ENCODE data around the gene DPY19L1. TPM values are rescaled to one million over a fixed set of nuclear protein-coding genes. Genes with fewer than 3 reads are reported as not detected.
"Not testable (repeated sequence)": the region's sequence is repeated elsewhere in the genome, so short reads cannot be mapped to it uniquely, and the experiment has no call there.

The DPY19L1 gene
- 10 to 100 TPM in 3 of 5 donors, 1 to 10 TPM in 2; 2.0 to 28.7 (median 21.6) TPM for total RNA-seq
- polyA plus RNA-seq: 1 to 10 TPM; 2.3 to 4.6 (median 3.7) TPM
- long read RNA-seq, donor 1, full-length matches to known transcripts: 1 of 1 reads
- long read RNA-seq, donor 1, partial matches to known transcripts: 0 of 1 reads
- long read RNA-seq, donor 1, other reads (novel, unspliced or antisense): 0 of 1 reads
- long read RNA-seq, donor 2: 0 reads
- long read RNA-seq, donor 3, full-length matches to known transcripts: 2 of 2 reads
- long read RNA-seq, donor 3, partial matches to known transcripts: 0 of 2 reads
- long read RNA-seq, donor 3, other reads (novel, unspliced or antisense): 0 of 2 reads
- long read RNA-seq, donor 4: 0 reads
- long read RNA-seq, donor 5, full-length matches to known transcripts: 1 of 1 reads
- long read RNA-seq, donor 5, partial matches to known transcripts: 0 of 1 reads
- long read RNA-seq, donor 5, other reads (novel, unspliced or antisense): 0 of 1 reads
- long read RNA-seq, donor 6, full-length matches to known transcripts: 2 of 2 reads
- long read RNA-seq, donor 6, partial matches to known transcripts: 0 of 2 reads
- long read RNA-seq, donor 6, other reads (novel, unspliced or antisense): 0 of 2 reads
- long read RNA-seq, donor 7, full-length matches to known transcripts: 6 of 6 reads
- long read RNA-seq, donor 7, partial matches to known transcripts: 0 of 6 reads
- long read RNA-seq, donor 7, other reads (novel, unspliced or antisense): 0 of 6 reads
- long read RNA-seq, donor 8: 0 reads
- long read RNA-seq, donor 9: 0 reads
- long read RNA-seq, donor 10, full-length matches to known transcripts: 1 of 1 reads
- long read RNA-seq, donor 10, partial matches to known transcripts: 0 of 1 reads
- long read RNA-seq, donor 10, other reads (novel, unspliced or antisense): 0 of 1 reads

DNA sequence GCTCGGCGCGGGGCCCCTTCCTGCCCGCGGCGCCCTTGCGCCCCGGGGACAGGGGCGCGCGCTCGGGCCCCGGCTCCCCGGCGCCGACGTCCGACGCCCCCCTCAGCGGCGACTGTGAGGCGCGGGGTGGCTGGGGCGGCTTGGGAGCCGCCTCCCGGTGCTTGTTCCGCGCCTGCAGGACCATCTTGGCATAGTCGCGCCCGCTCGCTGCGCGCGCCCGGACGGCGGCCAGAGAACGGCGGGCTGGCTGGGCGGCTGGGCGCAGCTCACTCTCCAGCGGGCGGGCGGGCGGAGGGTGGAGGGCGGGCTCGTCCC, at the start of gene DPY19L1:
DPY19L1 (minus strand) TSS at position 275 of the 315 bp plus-strand sequence; CDS start at position 184, 91 bp downstream.
- TF ChIP-seq POLR2AphosphoS5 (IDR thresholded peaks at IDR 0.05) (peak in 2 of 3 donors; percentile 34 to 58), EP300 (IDR thresholded peaks at IDR 0.05) (no peak)
- WGBS, 5 donors: 0 to 1% (median 0%) methylated on average over 17 to 48 of the region's 48 CpGs; no CpG with 5 or more reads in 1 of the 5 donors
- intact Hi-C loops (cut with DNase I; ENCODE audit: low total_unique reads): no loop called here
- no peak for DNase-seq
- Histone ChIP-seq H3K9me3 (no peaks in the 10 kb centered on the region), H3K4me1 (peaks cover 16 to 26% (median 20%) of the 10 kb centered on the region in 4 donors), H3K27me3 (no peaks in the 10 kb centered on the region), H3K27ac (peak within 1 kb of the TSS; percentile 85 to 98 (median 92)), H3K4me3 (peak within 1 kb of the TSS; percentile 64 to 86 (median 72)), H3K36me3 (no peaks in the 10 kb centered on the region)

DNA sequence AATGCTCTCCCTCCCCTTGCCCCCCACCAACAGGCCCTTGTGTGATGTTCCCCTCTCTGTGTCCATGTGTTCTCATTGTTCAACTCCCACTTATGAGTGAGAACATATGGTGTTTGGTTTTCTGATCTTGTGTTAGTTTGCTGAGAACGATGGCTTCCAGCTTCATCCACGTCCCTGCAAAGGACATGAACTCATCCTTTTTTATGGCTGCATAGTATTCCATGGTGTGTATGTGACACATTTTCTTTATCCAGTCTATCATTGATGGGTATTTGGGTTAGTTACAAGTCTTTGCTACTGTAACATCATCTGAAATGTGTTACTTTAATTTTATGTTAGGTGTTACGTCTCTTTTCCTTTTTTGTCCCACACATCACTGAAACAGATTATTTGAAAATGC, 42.2 kb upstream of the DPY19L1 start:
- DNase-seq; H3K9me3 ChIP-seq; H3K36me3 ChIP-seq; H3K4me3 ChIP-seq; H3K27me3 ChIP-seq; H3K4me1 ChIP-seq; intact Hi-C loops (cut with DNase I; ENCODE audit: low total_unique reads); H3K27ac ChIP-seq: not testable (repeated sequence)
- 78 to 93% (median 87%) methylated on average over 3 of the region's 3 CpGs for WGBS, 5 donors

DNA sequence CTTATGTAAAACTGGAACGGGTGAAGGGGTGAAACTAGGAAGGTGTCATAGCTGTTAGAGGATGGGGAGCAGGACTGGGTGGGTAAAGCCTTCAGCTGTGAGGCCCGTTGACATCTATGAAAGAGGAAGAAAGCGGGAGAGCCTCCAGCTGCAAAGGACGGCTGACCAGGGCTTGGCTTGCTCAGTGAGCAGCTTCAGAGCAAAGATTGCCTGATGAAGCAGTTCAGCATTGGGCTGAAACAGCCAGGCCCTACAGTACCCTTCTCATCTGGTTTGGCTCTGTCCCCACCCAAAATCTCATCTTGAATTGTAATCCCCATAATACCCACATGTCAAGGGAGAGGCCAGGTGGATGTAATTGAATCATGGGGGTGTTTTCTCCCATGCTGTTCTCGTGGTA, 36.7 kb upstream of the DPY19L1 start:
- H3K27ac ChIP-seq; DNase-seq; H3K4me1 ChIP-seq; intact Hi-C loops (cut with DNase I; ENCODE audit: low total_unique reads); H3K9me3 ChIP-seq; H3K27me3 ChIP-seq; H3K36me3 ChIP-seq; H3K4me3 ChIP-seq: not testable (repeated sequence)
- 54 to 80% (median 76%) methylated on average over 5 of the region's 5 CpGs for WGBS, 5 donors

DNA sequence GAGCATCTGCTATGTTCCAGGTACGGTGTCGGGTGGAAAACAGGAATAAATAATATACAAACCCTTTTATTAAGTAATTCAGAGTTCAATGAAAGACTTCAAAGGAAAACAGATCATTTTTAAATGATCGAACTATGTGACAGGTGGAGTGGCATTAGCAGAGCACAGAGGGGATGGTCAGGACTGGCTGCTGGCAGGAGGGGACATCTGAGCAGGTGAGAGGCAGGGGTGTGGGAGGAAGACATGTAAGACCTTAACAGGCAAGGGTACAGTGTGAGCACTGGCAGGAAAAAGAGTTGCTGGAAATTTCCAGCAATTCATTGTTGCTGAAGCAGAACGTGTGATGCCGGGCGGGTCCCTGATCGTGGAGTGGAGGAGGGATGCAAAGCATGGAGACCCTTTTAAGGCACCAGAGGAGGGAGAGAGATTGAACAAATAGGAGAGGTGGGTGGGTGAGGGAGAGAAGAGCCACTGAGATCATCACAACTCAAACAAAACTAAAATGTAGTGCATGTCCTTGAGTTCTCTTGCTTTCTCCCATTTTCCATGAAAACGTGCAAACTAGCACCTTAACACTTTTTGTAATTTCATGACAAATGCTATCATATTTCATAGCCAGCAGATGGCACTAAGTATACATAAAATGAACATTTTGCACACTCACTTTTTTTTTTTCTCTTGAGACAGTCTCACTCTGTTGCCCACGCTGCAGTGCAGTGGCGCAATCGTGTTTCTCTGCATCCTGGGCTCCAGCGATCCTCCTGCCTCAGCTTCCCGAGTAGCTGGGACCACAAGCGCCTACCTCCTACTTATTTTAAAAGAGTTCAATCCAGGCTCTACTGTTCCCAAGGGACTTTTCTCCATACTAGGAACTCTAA, 35.9 kb upstream of the DPY19L1 start:
- H3K27me3 ChIP-seq: not testable (repeated sequence)

DNA sequence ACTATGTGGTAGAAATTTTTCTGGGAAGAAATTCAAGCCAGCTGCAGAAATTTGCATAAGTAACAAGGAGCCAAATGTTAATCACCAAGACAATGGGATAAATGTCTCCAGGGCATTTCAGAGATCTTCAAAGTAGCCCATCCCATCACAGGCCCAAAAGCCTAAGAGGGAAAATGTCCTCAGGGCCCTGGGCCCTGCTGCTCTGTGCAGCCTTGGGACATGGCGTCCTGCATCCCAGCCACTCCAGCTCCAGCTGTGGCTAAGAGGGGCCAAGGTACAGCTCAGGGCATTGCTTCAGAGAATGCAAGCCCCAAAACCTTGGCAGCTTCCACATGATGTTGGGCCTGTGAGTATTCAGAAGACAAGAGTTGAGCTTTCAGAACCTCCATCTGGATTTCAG, 31.8 kb upstream of the DPY19L1 start:
- 78 to 88% (median 84%) methylated on average over 1 of the region's 1 CpG; no CpG with 5 or more reads in 1 of the 5 donors for WGBS, 5 donors
- H3K27me3 ChIP-seq; H3K36me3 ChIP-seq; H3K4me3 ChIP-seq; H3K27ac ChIP-seq; H3K4me1 ChIP-seq; H3K9me3 ChIP-seq; intact Hi-C loops (cut with DNase I; ENCODE audit: low total_unique reads); DNase-seq: not testable (repeated sequence)

More for the DNA sequence above, 35.9 kb upstream of the DPY19L1 start:
- intact Hi-C loops (cut with DNase I; ENCODE audit: low total_unique reads); H3K36me3 ChIP-seq; H3K4me3 ChIP-seq; H3K9me3 ChIP-seq; H3K4me1 ChIP-seq; H3K27ac ChIP-seq: not testable (repeated sequence)
- DNase-seq: peak in 1 of 2 donors; percentile 13
- TF ChIP-seq, protein P1, sequence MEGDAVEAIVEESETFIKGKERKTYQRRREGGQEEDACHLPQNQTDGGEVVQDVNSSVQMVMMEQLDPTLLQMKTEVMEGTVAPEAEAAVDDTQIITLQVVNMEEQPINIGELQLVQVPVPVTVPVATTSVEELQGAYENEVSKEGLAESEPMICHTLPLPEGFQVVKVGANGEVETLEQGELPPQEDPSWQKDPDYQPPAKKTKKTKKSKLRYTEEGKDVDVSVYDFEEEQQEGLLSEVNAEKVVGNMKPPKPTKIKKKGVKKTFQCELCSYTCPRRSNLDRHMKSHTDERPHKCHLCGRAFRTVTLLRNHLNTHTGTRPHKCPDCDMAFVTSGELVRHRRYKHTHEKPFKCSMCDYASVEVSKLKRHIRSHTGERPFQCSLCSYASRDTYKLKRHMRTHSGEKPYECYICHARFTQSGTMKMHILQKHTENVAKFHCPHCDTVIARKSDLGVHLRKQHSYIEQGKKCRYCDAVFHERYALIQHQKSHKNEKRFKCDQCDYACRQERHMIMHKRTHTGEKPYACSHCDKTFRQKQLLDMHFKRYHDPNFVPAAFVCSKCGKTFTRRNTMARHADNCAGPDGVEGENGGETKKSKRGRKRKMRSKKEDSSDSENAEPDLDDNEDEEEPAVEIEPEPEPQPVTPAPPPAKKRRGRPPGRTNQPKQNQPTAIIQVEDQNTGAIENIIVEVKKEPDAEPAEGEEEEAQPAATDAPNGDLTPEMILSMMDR (IDR thresholded peaks at IDR 0.05): peak in 3 of 7 experiments; percentile 7 to 30 (median 26)
- 31 to 43% (median 37%) methylated on average over 14 of the region's 14 CpGs for WGBS, 5 donors

DNA sequence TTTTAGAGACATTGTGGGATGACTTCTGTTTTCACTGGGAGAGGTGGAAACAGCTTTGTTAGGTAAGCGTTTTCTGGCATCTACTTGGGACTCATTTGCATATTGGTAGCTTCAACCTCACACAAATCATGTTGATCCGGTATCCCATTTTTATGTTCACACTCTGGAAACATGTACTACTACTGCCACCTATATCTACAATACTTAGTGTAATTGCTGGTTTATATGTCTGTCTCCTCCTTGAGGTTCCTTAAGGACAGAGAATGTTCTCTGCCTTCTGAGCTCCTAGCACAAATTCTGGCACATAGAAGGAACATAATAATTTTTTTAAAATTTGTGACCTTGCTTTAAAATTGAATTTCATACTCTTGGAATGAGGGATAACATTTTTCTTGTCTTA, 28.1 kb upstream of the DPY19L1 start:
- 28 to 44% (median 31%) methylated on average over 2 of the region's 2 CpGs for WGBS, 5 donors
- H3K9me3 ChIP-seq; H3K4me3 ChIP-seq; H3K27ac ChIP-seq; intact Hi-C loops (cut with DNase I; ENCODE audit: low total_unique reads); H3K27me3 ChIP-seq; H3K4me1 ChIP-seq; H3K36me3 ChIP-seq; DNase-seq: not testable (repeated sequence)

DNA sequence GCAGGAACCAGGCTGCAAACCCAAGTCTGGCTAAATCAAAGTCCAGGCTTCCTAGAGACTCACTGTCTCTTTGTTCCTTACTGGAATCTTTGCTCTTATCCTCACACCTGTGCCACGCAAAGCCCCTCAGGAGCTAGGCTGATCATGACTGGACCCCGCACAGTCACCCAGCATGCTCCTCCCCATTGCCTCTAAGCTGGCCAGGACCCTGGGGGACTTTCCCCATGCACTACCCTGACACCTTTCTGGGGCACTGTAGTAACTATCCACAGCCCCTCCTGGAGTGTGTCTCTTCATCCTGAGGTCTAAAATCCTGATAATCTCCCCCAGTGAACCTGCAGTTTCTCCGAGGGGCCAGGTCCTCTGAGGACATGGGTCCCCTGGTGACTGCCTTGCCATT, 21.3 kb upstream of the DPY19L1 start:
- WGBS, 5 donors: 75 to 92% (median 88%) methylated on average over 3 of the region's 3 CpGs
- H3K27me3 ChIP-seq; intact Hi-C loops (cut with DNase I; ENCODE audit: low total_unique reads); H3K27ac ChIP-seq; H3K36me3 ChIP-seq; H3K9me3 ChIP-seq; H3K4me3 ChIP-seq; H3K4me1 ChIP-seq; DNase-seq: not testable (repeated sequence)

DNA sequence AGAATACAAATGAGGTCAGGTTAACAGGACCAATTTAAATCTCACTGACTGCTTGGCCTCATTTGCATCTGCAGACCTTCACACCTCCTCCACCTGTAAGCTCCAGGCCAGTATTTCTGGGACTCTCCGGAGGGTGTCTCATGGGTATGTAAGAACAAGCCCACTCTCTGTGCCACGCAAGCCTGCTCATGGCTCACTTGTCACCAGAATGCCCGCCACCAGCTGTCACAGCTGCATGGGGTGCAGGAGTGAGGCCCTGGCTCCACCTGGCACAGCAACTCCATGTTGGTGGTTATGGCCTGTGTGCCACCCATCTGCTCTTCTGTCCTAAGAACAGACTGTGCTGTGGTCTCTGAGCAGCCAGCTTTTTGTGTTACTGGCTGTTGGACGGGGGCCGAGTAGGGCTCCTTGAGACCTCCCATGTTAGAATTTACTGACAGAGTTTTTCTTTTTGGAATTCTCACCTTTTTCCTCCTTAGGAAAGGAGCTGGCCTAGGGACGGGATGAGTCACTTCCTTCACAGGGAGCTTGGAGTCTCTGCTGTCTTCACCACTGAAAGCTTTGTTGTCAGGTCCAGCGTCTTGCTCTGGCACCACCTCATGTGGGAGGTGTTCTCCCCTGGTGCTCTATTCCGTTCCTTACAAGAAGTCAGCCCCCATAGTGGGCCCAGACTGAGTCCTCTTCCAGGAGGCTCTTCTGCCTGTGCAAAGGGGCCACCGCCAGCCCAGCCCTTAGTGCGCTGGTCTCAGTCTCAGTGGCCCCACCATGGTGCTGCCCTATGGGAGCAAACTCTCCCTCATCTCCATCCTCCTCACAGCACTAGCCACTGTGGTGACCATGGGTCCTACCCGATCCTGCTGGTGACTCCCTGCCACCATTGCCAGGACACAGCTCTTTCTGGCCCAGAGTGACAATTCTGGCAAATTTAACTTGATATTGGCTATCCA, 20.5 kb upstream of the DPY19L1 start:
- intact Hi-C loops (cut with DNase I; ENCODE audit: low total_unique reads); H3K9me3 ChIP-seq; H3K4me3 ChIP-seq; DNase-seq; H3K36me3 ChIP-seq; H3K4me1 ChIP-seq; H3K27me3 ChIP-seq; H3K27ac ChIP-seq: not testable (repeated sequence)
- 88 to 96% (median 90%) methylated on average over 11 of the region's 11 CpGs for WGBS, 5 donors

DNA sequence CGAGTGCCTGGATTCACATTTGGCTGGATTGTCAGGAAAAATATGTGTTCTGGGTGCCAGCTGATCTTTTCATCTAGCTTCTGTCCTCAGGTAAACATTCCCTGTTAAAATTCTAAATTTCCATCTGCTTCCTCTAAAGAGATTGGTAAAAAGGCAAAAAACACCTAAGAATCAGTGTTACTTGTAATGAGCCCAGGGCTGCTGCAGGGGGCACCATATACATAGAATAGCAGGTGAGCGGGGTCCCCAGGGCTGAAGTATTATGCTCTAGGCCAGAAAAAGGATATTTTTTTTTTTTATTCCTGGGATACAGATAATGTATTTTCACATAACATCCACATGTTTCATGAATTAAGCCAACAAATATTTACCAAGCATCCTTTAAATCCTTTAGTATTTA, 18.4 kb upstream of the DPY19L1 start:
- H3K27me3 ChIP-seq; intact Hi-C loops (cut with DNase I; ENCODE audit: low total_unique reads); DNase-seq; H3K4me1 ChIP-seq; H3K4me3 ChIP-seq; H3K36me3 ChIP-seq; H3K9me3 ChIP-seq; H3K27ac ChIP-seq: not testable (repeated sequence)
- 66 to 83% (median 75%) methylated on average over 2 of the region's 2 CpGs for WGBS, 5 donors
